ENCODE results near the gene NDUFC1. TPM values are rescaled to one million over a fixed set of nuclear protein-coding genes. Genes with fewer than 3 reads are reported as not detected.

NDUFC1 gene
- total and polyA plus RNA-seq, 2 of the 8 experiments (the other 6 are each of a cell fraction or from before 2014, with no cell fraction given) = 41.9 to 62.0 TPM

- TF ChIP-seq KDM4A (IDR thresholded peaks at IDR 0.05; ENCODE audit: low read depth, low read length, severe bottlenecking) = no peak
Observed at GRCh38 chr4:139274790-139275189, 27.5 kb downstream of the NDUFC1 start (continued).
